Measurements from ENCODE around the gene MTHFD2L. TPM values are rescaled to one million over a fixed set of nuclear protein-coding genes. Genes with fewer than 3 reads are reported as not detected.

Gene MTHFD2L
- polyA plus RNA-seq, 3 donors: 4.3 to 7.0 (median 4.8) TPM

DNA sequence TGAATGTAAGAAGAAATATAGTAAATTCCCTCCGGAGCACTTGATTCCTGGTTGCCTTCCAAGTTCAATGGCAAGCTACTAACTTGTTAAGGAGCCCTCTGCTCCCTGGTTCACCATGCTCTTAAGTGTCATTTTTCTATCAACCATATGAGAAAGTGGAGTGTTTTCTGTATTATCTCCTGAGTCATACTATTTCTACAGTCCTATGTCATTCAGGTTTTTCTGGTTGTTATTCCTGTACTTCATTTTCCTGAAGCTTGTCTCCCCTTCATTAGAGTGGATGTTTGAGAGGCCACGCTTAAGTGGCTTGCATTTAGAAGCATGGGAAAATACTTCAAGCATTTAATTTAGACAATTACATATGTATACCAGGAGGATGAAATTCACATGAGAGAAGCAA is 135.6 kb downstream of the MTHFD2L start:
- intact Hi-C loops (cut with micrococcal nuclease): no loop called here
- no peak overlapping the region for H2AFZ ChIP-seq (ENCODE audit: insufficient read depth, low read depth, low read length, poor library complexity, severe bottlenecking)
- no peaks in the 10 kb centered on the region for H3K79me2 ChIP-seq (ENCODE audit: insufficient read depth, low read length)
- Mint-ChIP-seq H3K4me1 (no peaks in the 10 kb centered on the region), H3K9me3 (peaks cover 0 to 2% (median 0%) of the 10 kb centered on the region in 7 donors), H3K27me3 (ENCODE audit: low read depth in 3 of 3) (no peaks in the 10 kb centered on the region), H3K27ac (no peak overlapping the region), H3K4me3 (no peak overlapping the region), H3K36me3 (peaks cover 0 to 2% of the 10 kb centered on the region in 2 donors)
- TF ChIP-seq, protein P1, sequence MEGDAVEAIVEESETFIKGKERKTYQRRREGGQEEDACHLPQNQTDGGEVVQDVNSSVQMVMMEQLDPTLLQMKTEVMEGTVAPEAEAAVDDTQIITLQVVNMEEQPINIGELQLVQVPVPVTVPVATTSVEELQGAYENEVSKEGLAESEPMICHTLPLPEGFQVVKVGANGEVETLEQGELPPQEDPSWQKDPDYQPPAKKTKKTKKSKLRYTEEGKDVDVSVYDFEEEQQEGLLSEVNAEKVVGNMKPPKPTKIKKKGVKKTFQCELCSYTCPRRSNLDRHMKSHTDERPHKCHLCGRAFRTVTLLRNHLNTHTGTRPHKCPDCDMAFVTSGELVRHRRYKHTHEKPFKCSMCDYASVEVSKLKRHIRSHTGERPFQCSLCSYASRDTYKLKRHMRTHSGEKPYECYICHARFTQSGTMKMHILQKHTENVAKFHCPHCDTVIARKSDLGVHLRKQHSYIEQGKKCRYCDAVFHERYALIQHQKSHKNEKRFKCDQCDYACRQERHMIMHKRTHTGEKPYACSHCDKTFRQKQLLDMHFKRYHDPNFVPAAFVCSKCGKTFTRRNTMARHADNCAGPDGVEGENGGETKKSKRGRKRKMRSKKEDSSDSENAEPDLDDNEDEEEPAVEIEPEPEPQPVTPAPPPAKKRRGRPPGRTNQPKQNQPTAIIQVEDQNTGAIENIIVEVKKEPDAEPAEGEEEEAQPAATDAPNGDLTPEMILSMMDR (IDR thresholded peaks at IDR 0.05): no peak
- no peaks in the 10 kb centered on the region for H3K27me3 ChIP-seq (ENCODE audit: control insufficient read depth in 2 of 2, insufficient read depth in 2 of 2, low read length in 2 of 2)
- no peak overlapping the region for H3K4me2 ChIP-seq (replicated peaks; ENCODE audit: extremely low read depth, low read length, poor library complexity, severe bottlenecking)
- no peaks in the 10 kb centered on the region for H3K4me1 ChIP-seq (ENCODE audit: control insufficient read depth in 1 of 2, insufficient read depth in 2 of 2, low read length in 2 of 2)
- H3K9ac ChIP-seq (ENCODE audit: insufficient read depth, low read length, poor library complexity, severe bottlenecking): no peak overlapping the region
- H3K36me3 ChIP-seq (replicated peaks in 1 of 2; ENCODE audit: control insufficient read depth in 1 of 2, insufficient read depth in 2 of 2, low read length in 2 of 2): no peaks in the 10 kb centered on the region
- H3K9me3 ChIP-seq (replicated peaks in 1 of 2; ENCODE audit: control insufficient read depth in 1 of 2, insufficient read depth in 1 of 2, low read length in 2 of 2): no peaks in the 10 kb centered on the region
- WGBS (ENCODE audit: insufficient coverage): no CpG with 5 or more reads among the region's 2 CpGs
- DNase-seq: no peak
- H3K4me3 ChIP-seq (replicated peaks in 1 of 3; ENCODE audit: low read depth in 2 of 3, low read length in 3 of 3): no peak overlapping the region
- no peak overlapping the region for H3K27ac ChIP-seq (ENCODE audit: low read depth in 1 of 2, low read length in 2 of 2)
- no peaks in the 10 kb centered on the region for H4K20me1 ChIP-seq (ENCODE audit: insufficient read depth, low read length)

DNA sequence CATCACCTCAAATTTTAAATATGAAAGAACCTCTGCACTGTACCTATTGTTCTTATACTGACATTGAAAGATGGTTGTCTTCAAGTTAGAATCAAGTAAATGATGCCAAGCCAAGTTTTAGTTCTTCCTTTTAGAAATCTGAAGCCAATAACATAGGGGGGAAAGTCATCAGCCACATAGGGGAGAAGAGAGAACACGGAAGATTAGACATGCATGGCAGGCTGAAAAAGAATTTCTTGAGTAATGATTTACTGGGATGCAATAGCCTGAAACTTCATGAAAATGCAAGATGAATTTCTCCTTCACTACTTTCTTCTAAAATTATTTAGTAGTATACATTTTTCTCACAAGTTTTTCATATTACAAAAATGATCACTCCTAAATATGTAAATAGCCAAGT is 136.8 kb downstream of the MTHFD2L start:
- no peak overlapping the region for H3K27ac ChIP-seq (ENCODE audit: low read depth in 1 of 2, low read length in 2 of 2)
- Mint-ChIP-seq H3K4me3 (no peak overlapping the region), H3K27me3 (ENCODE audit: low read depth in 3 of 3) (no peaks in the 10 kb centered on the region), H3K27ac (no peak overlapping the region), H3K4me1 (no peaks in the 10 kb centered on the region), H3K9me3 (no peaks in the 10 kb centered on the region), H3K36me3 (peaks cover 0 to 2% of the 10 kb centered on the region in 2 donors)
- no CpG with 5 or more reads among the region's 1 CpG for WGBS (ENCODE audit: insufficient coverage)
- H4K20me1 ChIP-seq (ENCODE audit: insufficient read depth, low read length): no peaks in the 10 kb centered on the region
- H3K4me1 ChIP-seq (ENCODE audit: control insufficient read depth in 1 of 2, insufficient read depth in 2 of 2, low read length in 2 of 2): no peaks in the 10 kb centered on the region
- H2AFZ ChIP-seq (ENCODE audit: insufficient read depth, low read depth, low read length, poor library complexity, severe bottlenecking): no peak overlapping the region
- no peak overlapping the region for H3K9ac ChIP-seq (ENCODE audit: insufficient read depth, low read length, poor library complexity, severe bottlenecking)
- TF ChIP-seq, protein P1 (IDR thresholded peaks at IDR 0.05): no peak
- no peak overlapping the region for H3K4me3 ChIP-seq (replicated peaks in 1 of 3; ENCODE audit: low read depth in 2 of 3, low read length in 3 of 3)
- intact Hi-C loops (cut with micrococcal nuclease): no loop called here
- H3K9me3 ChIP-seq (replicated peaks in 1 of 2; ENCODE audit: control insufficient read depth in 1 of 2, insufficient read depth in 1 of 2, low read length in 2 of 2): no peaks in the 10 kb centered on the region
- H3K79me2 ChIP-seq (ENCODE audit: insufficient read depth, low read length): no peaks in the 10 kb centered on the region
- H3K36me3 ChIP-seq (replicated peaks in 1 of 2; ENCODE audit: control insufficient read depth in 1 of 2, insufficient read depth in 2 of 2, low read length in 2 of 2): no peaks in the 10 kb centered on the region
- no peak for DNase-seq
- no peaks in the 10 kb centered on the region for H3K27me3 ChIP-seq (ENCODE audit: control insufficient read depth in 2 of 2, insufficient read depth in 2 of 2, low read length in 2 of 2)
- no peak overlapping the region for H3K4me2 ChIP-seq (replicated peaks; ENCODE audit: extremely low read depth, low read length, poor library complexity, severe bottlenecking)

All from CD14-positive monocyte (primary cell).